GM18508 (cell line): ENCODE data around the gene HRH1.
"Not testable (repeated sequence)": the region's sequence is repeated elsewhere in the genome, so short reads cannot be mapped to it uniquely, and the experiment has no call there.

Source experiments
- ATAC-seq: cut with Tn5 transposase; IDR thresholded peaks from one replicate; pipeline ENCODE4 v1.9.1; 2021; ENCODE audit warnings: moderate number of reproducible peaks; ENCODE audit not compliant: insufficient read depth, unreplicated experiment

The HRH1 gene

GRCh38 chr3:11201251-11202019, 47.1 kb downstream of the HRH1 start:
- ATAC-seq = no peak

- no peak for ATAC-seq
Measured at GRCh38 chr3:11203961-11204360, 49.7 kb downstream of the HRH1 start.

GRCh38 chr3:11204697-11205348, 50.5 kb downstream of the HRH1 start:
- no peak for ATAC-seq

GRCh38 chr3:11205881-11206280, 51.6 kb downstream of the HRH1 start:
- ATAC-seq = not testable (repeated sequence)

GRCh38 chr3:11206316-11206715, 52.0 kb downstream of the HRH1 start:
- no peak for ATAC-seq

GRCh38 chr3:11206953-11207352, 52.7 kb downstream of the HRH1 start:
- ATAC-seq = no peak

GRCh38 chr3:11211531-11212298, 57.4 kb downstream of the HRH1 start:
- ATAC-seq = no peak

GRCh38 chr3:11212299-11212608, 58.0 kb downstream of the HRH1 start:
- ATAC-seq = no peak

- ATAC-seq = no peak
Measured at GRCh38 chr3:11212784-11213183, 58.5 kb downstream of the HRH1 start.

- no peak for ATAC-seq
Measured at GRCh38 chr3:11213810-11214450, 59.6 kb downstream of the HRH1 start.

- no peak for ATAC-seq
Measured at GRCh38 chr3:11214451-11214978, 60.2 kb downstream of the HRH1 start.

- ATAC-seq = not testable (repeated sequence)
Measured at GRCh38 chr3:11217370-11217769, 63.1 kb downstream of the HRH1 start.

GRCh38 chr3:11220230-11220629, 65.9 kb downstream of the HRH1 start:
- ATAC-seq = no peak

- no peak for ATAC-seq
Measured at GRCh38 chr3:11221818-11222415, 67.6 kb downstream of the HRH1 start.

GRCh38 chr3:11224010-11224409, 69.7 kb downstream of the HRH1 start:
- ATAC-seq = no peak

GRCh38 chr3:11224870-11225229, 70.6 kb downstream of the HRH1 start:
- ATAC-seq = no peak

- ATAC-seq = no peak
Measured at GRCh38 chr3:11226042-11226370, 71.7 kb downstream of the HRH1 start.

- no peak for ATAC-seq
Measured at GRCh38 chr3:11228041-11228440, 73.7 kb downstream of the HRH1 start.

GRCh38 chr3:11230125-11230524, 75.8 kb downstream of the HRH1 start:
- ATAC-seq = no peak

GRCh38 chr3:11230832-11231231, 76.5 kb downstream of the HRH1 start:
- no peak for ATAC-seq
